Left lung (tissue), 10 donors: Measurements from ENCODE around the gene FKBP5. TPM values are rescaled to one million over a fixed set of nuclear protein-coding genes. Genes with fewer than 3 reads are reported as not detected.

ENCODE experiments used
- ATAC-seq: fragments of 200-7000 bp; cut with Tn5 transposase; one replicate; pipeline ENCODE4 v1.9.1; 2020; ENCODE audit warnings: moderate library complexity
- DNase-seq, 4 donors: peaks; one replicate each; pipeline ENCODE4 v3.0.0-alpha.2; 2013 to 2020
- H3K27ac ChIP-seq, 2 donors: fragments of 200-600 bp; sonication (generic) in 1 of 2; one replicate each; pipeline versions ENCODE4 v1.5.0 to v1.8.0; 2020 to 2021
- H3K27me3 ChIP-seq, 2 donors: fragments of 200-600 bp; sonication (generic) in 1 of 2; one replicate each; pipeline versions ENCODE4 v1.5.0 to v1.8.0; 2020 to 2021
- H3K36me3 ChIP-seq, 2 donors: fragments of 200-600 bp; sonication (generic) in 1 of 2; one replicate each; pipeline versions ENCODE4 v1.5.0 to v1.8.0; 2020 to 2021
- H3K4me1 ChIP-seq, 2 donors: fragments of 200-600 bp; one replicate each; pipeline ENCODE4 v1.8.0; 2021
- H3K4me3 ChIP-seq, 2 donors: fragments of 200-600 bp; sonication (generic) in 1 of 2; one replicate each; pipeline versions ENCODE4 v1.5.0 to v1.8.0; 2020 to 2021; ENCODE audit warnings: mild to moderate bottlenecking in 1 of 2
- H3K9me3 ChIP-seq, 2 donors: fragments of 200-600 bp; sonication (generic) in 1 of 2; one replicate each; pipeline versions ENCODE4 v1.5.0 to v1.8.0; 2020 to 2021
- CTCF ChIP-seq, 2 donors: fragments of 200-600 bp; sonication (generic) in 1 of 2; IDR thresholded peaks; one replicate each; pipeline versions ENCODE4 v1.5.0 to v1.8.0; 2021; ENCODE audit warnings: antibody characterized with exemption in 2 of 2
- intact Hi-C, 2 donors: fragments of 100-400 bp; cut with DNase I; formaldehyde crosslinking; loops; one replicate each; pipeline versions ENCODE4 v1.11.2 to v1.14.2; 2022
- polyA plus RNA-seq, 6 donors: library from polyadenylated mRNA; unstranded; fragments of 120-200 nt; gene quantifications; one replicate each; pipeline ENCODE4 v1.2.1, GENCODE V29; 2013; ENCODE audit not compliant: insufficient read length in 6 of 6
- total RNA-seq, 2 donors: library from RNA; stranded (reverse); fragmentation: NEBNext Ultra II Directional; extraction: Animal tissue kit (Norgen Biotek cat#: 25700); gene quantifications; one replicate each; pipeline ENCODE4 v1.2.1, GENCODE V29; 2021
- donor health status: DM: no; HTN: yes; CAD: no.
- donor health status: DM: no; HTN: no; CAD: no.

The FKBP5 gene
- total and polyA plus RNA-seq, 8 donors = 15.6 to 139 (median 18.8) TPM

GRCh38 chr6:35662999-35663398 lies 25.7 kb downstream of the FKBP5 start:
- no peaks in the 10 kb centered on the region for H3K36me3 ChIP-seq
- no peak overlapping the region for H3K4me3 ChIP-seq
- intact Hi-C loops = no loop called here
- H3K27ac ChIP-seq = no peak overlapping the region
- no peaks in the 10 kb centered on the region for H3K27me3 ChIP-seq
- H3K4me1 ChIP-seq = peaks cover 22 to 66% of the 10 kb centered on the region in 2 donors
- no peak for TF ChIP-seq CTCF (IDR thresholded peaks at IDR 0.05)
- no peak for ATAC-seq
- DNase-seq = no peak
- no peaks in the 10 kb centered on the region for H3K9me3 ChIP-seq

GRCh38 chr6:35654883-35655282 lies 33.8 kb downstream of the FKBP5 start:
- intact Hi-C loops = no loop called here
- Histone ChIP-seq H3K27me3 (no peaks in the 10 kb centered on the region), H3K4me3 (no peak overlapping the region), H3K4me1 (peaks cover 0 to 14% of the 10 kb centered on the region in 2 donors), H3K9me3 (no peaks in the 10 kb centered on the region), H3K36me3 (peaks cover 0 to 16% of the 10 kb centered on the region in 2 donors), H3K27ac (no peak overlapping the region)
- ATAC-seq (no peak), DNase-seq (no peak)
- TF ChIP-seq CTCF (IDR thresholded peaks at IDR 0.05) = no peak

GRCh38 chr6:35651244-35651643 lies 37.5 kb downstream of the FKBP5 start:
- H3K4me1 ChIP-seq = peaks cover 0 to 18% of the 10 kb centered on the region in 2 donors
- DNase-seq (no peak), ATAC-seq (no peak)
- no peak for TF ChIP-seq CTCF (IDR thresholded peaks at IDR 0.05)
- H3K9me3 ChIP-seq = no peaks in the 10 kb centered on the region
- no peaks in the 10 kb centered on the region for H3K27me3 ChIP-seq
- no peak overlapping the region for H3K27ac ChIP-seq
- intact Hi-C loops = no loop called here
- H3K36me3 ChIP-seq = peaks cover 0 to 19% of the 10 kb centered on the region in 2 donors
- no peak overlapping the region for H3K4me3 ChIP-seq

- no peak for DNase-seq
- intact Hi-C loops = no loop called here
Observed at GRCh38 chr6:35650015-35650414, 38.7 kb downstream of the FKBP5 start.

GRCh38 chr6:35648203-35648602 lies 40.5 kb downstream of the FKBP5 start:
- DNase-seq (no peak), ATAC-seq (no peak)
- Histone ChIP-seq H3K9me3 (no peaks in the 10 kb centered on the region), H3K4me3 (no peak overlapping the region), H3K36me3 (peaks cover 0 to 44% of the 10 kb centered on the region in 2 donors), H3K27ac (no peak overlapping the region), H3K27me3 (no peaks in the 10 kb centered on the region), H3K4me1 (peaks cover 0 to 15% of the 10 kb centered on the region in 2 donors)
- no peak for TF ChIP-seq CTCF (IDR thresholded peaks at IDR 0.05)
- intact Hi-C loops = no loop called here

More at GRCh38 chr6:35650015-35650414, 38.7 kb downstream of the FKBP5 start:
- ATAC-seq = no peak
- Histone ChIP-seq H3K4me3 (no peak overlapping the region), H3K27me3 (no peaks in the 10 kb centered on the region), H3K4me1 (peaks cover 0 to 21% of the 10 kb centered on the region in 2 donors), H3K36me3 (peaks cover 0 to 31% of the 10 kb centered on the region in 2 donors), H3K27ac (no peak overlapping the region), H3K9me3 (no peaks in the 10 kb centered on the region)
- TF ChIP-seq CTCF (IDR thresholded peaks at IDR 0.05) = no peak
